HUDEP-2 (cell line): ENCODE measurements around the gene OTUB2.

Experiments
- DNase-seq, 76 experiments: peaks; one replicate each; lab custom pipeline; 2025; ENCODE audit not compliant: unreplicated experiment in 76 of 76; lab: John Stamatoyannopoulos, UW

OTUB2 gene

GRCh38 chr14:94026173-94026888 is at the start of gene OTUB2:
Gene OTUB2 (plus strand): TSS chr14:94026340. CDS start chr14:94026538, 198 bp downstream.
- peak in 75 of 76 experiments; percentile 24 to 97 (median 90) for DNase-seq

- no peak for DNase-seq
Measured at GRCh38 chr14:93976477-93977057, 49.6 kb upstream of the OTUB2 start, which contains the start of gene ASB2. Gene ASB2 (minus strand): TSS chr14:93976570. CDS start chr14:93964539, 12,031 bp downstream.

GRCh38 chr14:93977171-93977570 is 49.0 kb upstream of the OTUB2 start:
- no peak for DNase-seq

- DNase-seq: no peak
Measured at GRCh38 chr14:93977790-93978581, 48.2 kb upstream of the OTUB2 start.

- no peak for DNase-seq
Measured at GRCh38 chr14:93978735-93979134, 47.4 kb upstream of the OTUB2 start.

GRCh38 chr14:93980456-93981201 is 45.5 kb upstream of the OTUB2 start:
- DNase-seq: no peak

- DNase-seq: no peak
Measured at GRCh38 chr14:93981316-93982229, 44.6 kb upstream of the OTUB2 start.

- DNase-seq: no peak
Measured at GRCh38 chr14:93982230-93983007, 43.7 kb upstream of the OTUB2 start.

GRCh38 chr14:93984070-93984469 is 42.1 kb upstream of the OTUB2 start:
- DNase-seq: no peak

GRCh38 chr14:93984987-93985410 is 41.1 kb upstream of the OTUB2 start:
- DNase-seq: peak in 3 of 76 experiments; percentile 6 to 21 (median 13)

GRCh38 chr14:93986955-93987354 is 39.2 kb upstream of the OTUB2 start:
- no peak for DNase-seq

- no peak for DNase-seq
Measured at GRCh38 chr14:93987376-93987775, 38.8 kb upstream of the OTUB2 start.

GRCh38 chr14:93987815-93988476 is 38.2 kb upstream of the OTUB2 start:
- DNase-seq: no peak

GRCh38 chr14:93989939-93990338 is 36.2 kb upstream of the OTUB2 start:
- DNase-seq: no peak

- DNase-seq: no peak
Measured at GRCh38 chr14:93991212-93991611, 34.9 kb upstream of the OTUB2 start.

- DNase-seq: no peak
Measured at GRCh38 chr14:93991649-93992048, 34.5 kb upstream of the OTUB2 start.

GRCh38 chr14:93993382-93993781 is 32.8 kb upstream of the OTUB2 start:
- DNase-seq: no peak

- DNase-seq: no peak
Measured at GRCh38 chr14:93994919-93995682, 31.0 kb upstream of the OTUB2 start.
